A549 (cell line): Measurements from ENCODE around the gene CD164.

Source experiments
- TF ChIP-seq, protein P1 (sequence below): fragments of >200 bp; sonication (Bioruptor Twin); formaldehyde crosslinking; IDR thresholded peaks from 3 replicates; pipeline ENCODE4 v1.5.1; 2016
- TF ChIP-seq, protein P2 (sequence below): fragments of 200-600 bp; sonication (generic); IDR thresholded peaks from 2 replicates; pipeline ENCODE4 v1.6.1; 2016; ENCODE audit warnings: antibody characterized with exemption, mild to moderate bottlenecking, moderate library complexity

DNA sequence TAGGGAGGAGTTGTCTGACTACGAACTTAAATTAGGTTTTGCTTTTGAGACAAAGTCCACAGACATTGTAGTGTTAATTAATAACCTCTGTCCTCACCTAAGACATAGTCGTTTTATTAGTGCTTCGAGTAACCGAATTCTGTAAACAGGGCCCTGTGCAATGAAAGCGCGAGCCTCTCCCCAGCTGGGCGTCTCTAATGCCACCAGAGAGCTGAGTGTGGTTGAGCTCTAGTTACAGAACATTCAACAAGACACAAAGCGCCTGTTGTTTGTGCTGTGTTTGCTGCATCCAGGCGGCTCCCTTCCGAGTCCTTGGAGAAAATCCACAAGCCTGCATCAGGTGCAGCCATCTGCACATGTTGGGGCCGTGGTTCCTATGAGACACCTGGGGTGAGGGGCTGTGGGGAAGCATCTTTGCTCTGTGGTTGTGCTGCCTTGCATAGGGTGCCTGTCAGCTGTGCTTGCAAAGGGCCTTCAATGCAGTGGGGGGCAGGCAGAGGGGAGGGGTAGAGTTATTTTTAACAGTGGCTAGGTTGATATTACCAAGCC is 63.9 kb downstream of the CD164 start:
- TF ChIP-seq, protein P1, sequence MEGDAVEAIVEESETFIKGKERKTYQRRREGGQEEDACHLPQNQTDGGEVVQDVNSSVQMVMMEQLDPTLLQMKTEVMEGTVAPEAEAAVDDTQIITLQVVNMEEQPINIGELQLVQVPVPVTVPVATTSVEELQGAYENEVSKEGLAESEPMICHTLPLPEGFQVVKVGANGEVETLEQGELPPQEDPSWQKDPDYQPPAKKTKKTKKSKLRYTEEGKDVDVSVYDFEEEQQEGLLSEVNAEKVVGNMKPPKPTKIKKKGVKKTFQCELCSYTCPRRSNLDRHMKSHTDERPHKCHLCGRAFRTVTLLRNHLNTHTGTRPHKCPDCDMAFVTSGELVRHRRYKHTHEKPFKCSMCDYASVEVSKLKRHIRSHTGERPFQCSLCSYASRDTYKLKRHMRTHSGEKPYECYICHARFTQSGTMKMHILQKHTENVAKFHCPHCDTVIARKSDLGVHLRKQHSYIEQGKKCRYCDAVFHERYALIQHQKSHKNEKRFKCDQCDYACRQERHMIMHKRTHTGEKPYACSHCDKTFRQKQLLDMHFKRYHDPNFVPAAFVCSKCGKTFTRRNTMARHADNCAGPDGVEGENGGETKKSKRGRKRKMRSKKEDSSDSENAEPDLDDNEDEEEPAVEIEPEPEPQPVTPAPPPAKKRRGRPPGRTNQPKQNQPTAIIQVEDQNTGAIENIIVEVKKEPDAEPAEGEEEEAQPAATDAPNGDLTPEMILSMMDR: no peak
- TF ChIP-seq, protein P2, sequence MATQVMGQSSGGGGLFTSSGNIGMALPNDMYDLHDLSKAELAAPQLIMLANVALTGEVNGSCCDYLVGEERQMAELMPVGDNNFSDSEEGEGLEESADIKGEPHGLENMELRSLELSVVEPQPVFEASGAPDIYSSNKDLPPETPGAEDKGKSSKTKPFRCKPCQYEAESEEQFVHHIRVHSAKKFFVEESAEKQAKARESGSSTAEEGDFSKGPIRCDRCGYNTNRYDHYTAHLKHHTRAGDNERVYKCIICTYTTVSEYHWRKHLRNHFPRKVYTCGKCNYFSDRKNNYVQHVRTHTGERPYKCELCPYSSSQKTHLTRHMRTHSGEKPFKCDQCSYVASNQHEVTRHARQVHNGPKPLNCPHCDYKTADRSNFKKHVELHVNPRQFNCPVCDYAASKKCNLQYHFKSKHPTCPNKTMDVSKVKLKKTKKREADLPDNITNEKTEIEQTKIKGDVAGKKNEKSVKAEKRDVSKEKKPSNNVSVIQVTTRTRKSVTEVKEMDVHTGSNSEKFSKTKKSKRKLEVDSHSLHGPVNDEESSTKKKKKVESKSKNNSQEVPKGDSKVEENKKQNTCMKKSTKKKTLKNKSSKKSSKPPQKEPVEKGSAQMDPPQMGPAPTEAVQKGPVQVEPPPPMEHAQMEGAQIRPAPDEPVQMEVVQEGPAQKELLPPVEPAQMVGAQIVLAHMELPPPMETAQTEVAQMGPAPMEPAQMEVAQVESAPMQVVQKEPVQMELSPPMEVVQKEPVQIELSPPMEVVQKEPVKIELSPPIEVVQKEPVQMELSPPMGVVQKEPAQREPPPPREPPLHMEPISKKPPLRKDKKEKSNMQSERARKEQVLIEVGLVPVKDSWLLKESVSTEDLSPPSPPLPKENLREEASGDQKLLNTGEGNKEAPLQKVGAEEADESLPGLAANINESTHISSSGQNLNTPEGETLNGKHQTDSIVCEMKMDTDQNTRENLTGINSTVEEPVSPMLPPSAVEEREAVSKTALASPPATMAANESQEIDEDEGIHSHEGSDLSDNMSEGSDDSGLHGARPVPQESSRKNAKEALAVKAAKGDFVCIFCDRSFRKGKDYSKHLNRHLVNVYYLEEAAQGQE: no peak
